K562 (cell line): ENCODE results near the gene MRPL22.

Experiments used
- NONO ChIP-seq, 2 experiments: fragments of 200-400 bp in 1 of 2; fragments of 450-650 bp in 1 of 2; formaldehyde crosslinking in 1 of 2; IDR thresholded peaks; 2 replicates each; pipeline ENCODE4 v1.6.1; 2017; ENCODE audit warnings: low read depth in 2 of 2, mild to moderate bottlenecking in 2 of 2, moderate library complexity in 2 of 2, low read length in 1 of 2
- POLR2AphosphoS5 ChIP-seq: IDR thresholded peaks from 2 replicates; pipeline ENCODE4 v1.6.1; 2011; ENCODE audit warnings: mild to moderate bottlenecking, low read depth, low read length, moderate library complexity; ENCODE audit not compliant: control insufficient read depth, insufficient read depth
- TF ChIP-seq, protein P1 (sequence below): sonication (generic); formaldehyde crosslinking; IDR thresholded peaks from 2 replicates; pipeline ENCODE4 v1.8.0; 2022; ENCODE audit warnings: mild to moderate bottlenecking, low read depth, missing genetic modification reagents

DNA sequence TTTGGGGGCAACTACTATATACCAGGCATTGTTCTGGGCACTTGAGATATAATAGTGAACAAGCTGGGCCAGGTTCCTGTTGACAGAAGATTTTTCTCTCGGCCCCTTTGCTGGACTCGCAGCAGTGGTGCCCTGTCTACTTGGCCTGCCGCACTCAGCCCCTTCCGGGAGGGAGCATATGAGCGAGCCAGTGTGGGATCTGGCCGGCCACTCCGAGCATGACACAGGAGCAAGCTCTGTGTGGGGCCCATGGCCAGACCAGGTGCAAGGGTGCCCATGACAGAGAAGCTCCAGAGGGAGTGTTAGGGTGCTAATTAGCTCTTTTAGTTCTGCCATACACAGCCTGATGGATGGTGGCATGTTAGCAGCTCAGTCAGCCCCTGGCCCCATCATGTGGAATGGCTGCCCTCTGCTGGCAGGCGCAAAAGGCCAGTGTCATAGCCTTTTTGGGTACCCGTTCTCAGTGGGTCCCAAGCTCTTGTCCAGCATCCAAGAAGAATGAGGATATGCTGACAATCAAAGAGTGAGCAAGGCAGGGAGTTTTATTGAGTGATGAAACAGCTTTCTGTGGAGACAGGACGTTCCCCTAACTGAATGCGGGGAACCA is 63.4 kb downstream of the MRPL22 start:
- TF ChIP-seq POLR2AphosphoS5 (no peak), NONO (IDR thresholded peaks at IDR 0.05; ENCODE audit: low read depth in 2 of 2, low read length in 1 of 2) (no peak)
- TF ChIP-seq, protein P1, sequence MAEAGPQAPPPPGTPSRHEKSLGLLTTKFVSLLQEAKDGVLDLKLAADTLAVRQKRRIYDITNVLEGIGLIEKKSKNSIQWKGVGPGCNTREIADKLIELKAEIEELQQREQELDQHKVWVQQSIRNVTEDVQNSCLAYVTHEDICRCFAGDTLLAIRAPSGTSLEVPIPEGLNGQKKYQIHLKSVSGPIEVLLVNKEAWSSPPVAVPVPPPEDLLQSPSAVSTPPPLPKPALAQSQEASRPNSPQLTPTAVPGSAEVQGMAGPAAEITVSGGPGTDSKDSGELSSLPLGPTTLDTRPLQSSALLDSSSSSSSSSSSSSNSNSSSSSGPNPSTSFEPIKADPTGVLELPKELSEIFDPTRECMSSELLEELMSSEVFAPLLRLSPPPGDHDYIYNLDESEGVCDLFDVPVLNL (CRISPR knock-in tag) = no peak
